ENCODE results near the gene CCNB3. TPM values are rescaled to one million over a fixed set of nuclear protein-coding genes. Genes with fewer than 3 reads are reported as not detected.
"Not testable (repeated sequence)": the region's sequence is repeated elsewhere in the genome, so short reads cannot be mapped to it uniquely, and the experiment has no call there.

The CCNB3 gene
- total RNA-seq, 2 donors from 2014 or later: 0.47 to 0.68 TPM

DNA sequence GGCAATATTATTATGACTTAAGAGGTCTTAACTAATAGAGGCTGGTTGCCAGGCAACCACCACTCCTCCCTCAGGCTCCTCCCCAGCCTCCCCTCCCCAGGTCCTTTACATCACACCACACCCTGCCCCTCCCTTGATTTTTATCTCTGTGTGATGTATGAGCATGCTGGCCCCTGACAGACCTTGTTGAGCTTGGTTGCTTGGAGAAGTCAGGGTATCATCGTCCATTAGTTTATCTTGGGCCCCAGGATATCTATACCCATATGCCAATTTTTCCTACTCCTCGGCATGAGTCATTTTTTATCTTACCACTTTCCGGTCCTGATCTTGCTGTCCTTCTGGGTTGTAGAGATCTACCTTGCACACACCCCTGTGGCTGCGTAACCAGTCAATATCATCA lies 6.2 kb upstream of the CCNB3 start:
- Mint-ChIP-seq H3K27ac (no peak overlapping the region), H3K4me3 (no peak overlapping the region), H3K4me1 (no peaks in the 10 kb centered on the region), H3K36me3 (ENCODE audit: low read depth) (no peaks in the 10 kb centered on the region), H3K27me3 (peaks cover 12% of the 10 kb centered on the region)
- DNase-seq (no peak), ATAC-seq (no peak)
- no peaks in the 10 kb centered on the region for H3K9me3 ChIP-seq (ENCODE audit: control insufficient read depth, low read length, poor library complexity, severe bottlenecking)

DNA sequence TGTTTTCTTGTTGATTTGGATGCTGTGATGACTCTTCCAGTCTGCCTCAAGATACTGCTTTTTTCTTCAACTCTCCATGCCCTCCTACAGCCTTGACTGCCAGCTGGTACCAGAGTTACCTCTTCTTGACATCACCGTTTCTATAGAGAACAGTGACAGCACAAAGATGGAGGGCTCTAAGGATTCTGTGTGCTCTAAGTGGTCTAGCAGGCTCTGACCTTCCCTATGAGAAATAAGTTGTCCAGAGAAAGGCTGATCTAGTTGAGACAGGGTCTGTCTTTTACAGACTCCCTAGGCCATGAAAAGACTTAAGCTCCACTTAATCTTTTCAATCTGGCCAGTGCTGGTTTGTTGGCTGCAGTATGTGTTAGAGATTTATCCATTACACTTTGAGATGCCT lies 3.7 kb upstream of the CCNB3 start, which contains the start of gene AKAP4:
Gene AKAP4 (minus strand): TSS at position 101 of the 400 bp plus-strand sequence. CDS start 118 bp downstream, outside the sequence.
- Mint-ChIP-seq H3K4me1 (peaks cover 5% of the 10 kb centered on the region), H3K4me3 (no peak within 1 kb of the TSS), H3K36me3 (ENCODE audit: low read depth) (no peaks in the 10 kb centered on the region), H3K27ac (no peak within 1 kb of the TSS), H3K27me3 (peaks cover 5% of the 10 kb centered on the region)
- no peaks in the 10 kb centered on the region for H3K9me3 ChIP-seq (ENCODE audit: control insufficient read depth, low read length, poor library complexity, severe bottlenecking)
- DNase-seq (no peak), ATAC-seq (no peak)

DNA sequence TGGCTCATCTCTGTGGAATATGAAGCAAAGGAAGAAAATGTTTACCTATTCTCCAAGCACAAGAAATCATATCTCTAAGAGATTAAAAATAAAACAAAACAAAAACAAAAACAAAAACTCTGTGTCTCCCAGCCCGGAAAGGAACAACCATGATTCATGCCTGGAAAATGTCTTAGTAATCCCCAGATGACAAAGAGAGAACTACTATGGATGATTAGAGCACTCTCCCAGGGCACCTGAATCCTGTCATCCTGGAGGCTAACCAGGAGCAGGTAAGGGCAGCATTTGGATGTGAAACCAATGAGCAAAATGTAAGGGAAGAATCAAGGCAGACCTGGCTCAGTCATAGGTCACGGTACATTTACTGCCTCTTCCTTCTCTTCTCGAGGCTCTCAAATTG lies 2.0 kb upstream of the CCNB3 start:
- ATAC-seq (no peak), DNase-seq (no peak)
- no peaks in the 10 kb centered on the region for H3K36me3 Mint-ChIP-seq (ENCODE audit: low read depth)
- H3K4me3 Mint-ChIP-seq: no peak overlapping the region
- H3K27ac Mint-ChIP-seq: no peak overlapping the region
- peaks cover 5% of the 10 kb centered on the region for H3K4me1 Mint-ChIP-seq
- peaks cover under 1% of the 10 kb centered on the region for H3K27me3 Mint-ChIP-seq
- no peaks in the 10 kb centered on the region for H3K9me3 ChIP-seq (ENCODE audit: control insufficient read depth, low read length, poor library complexity, severe bottlenecking)

DNA sequence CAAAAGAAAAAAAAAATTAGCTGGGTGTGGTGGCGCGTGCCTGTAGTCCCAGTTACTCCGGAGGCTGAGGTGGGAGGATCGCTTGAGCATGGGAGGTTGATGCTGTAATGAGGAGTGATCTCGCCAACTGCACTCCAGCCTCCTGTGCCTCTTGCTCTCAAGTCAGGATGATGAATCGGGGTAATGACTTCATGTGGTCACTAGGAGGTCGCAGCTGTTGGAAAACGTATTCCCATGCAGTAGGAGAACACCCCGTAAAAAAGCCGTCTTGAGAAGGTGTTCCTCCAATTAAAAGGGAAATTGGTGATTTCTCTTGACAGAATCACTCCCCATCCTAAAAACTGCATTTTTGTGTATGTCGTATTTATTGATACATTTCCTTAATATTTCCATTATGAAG lies 2.2 kb downstream of the CCNB3 start:
- Mint-ChIP-seq H3K4me1 (peaks cover 5% of the 10 kb centered on the region), H3K27me3 (no peaks in the 10 kb centered on the region), H3K27ac (no peak overlapping the region), H3K4me3 (no peak overlapping the region), H3K36me3 (ENCODE audit: low read depth) (no peaks in the 10 kb centered on the region)
- ATAC-seq (no peak), DNase-seq (no peak)
- no peaks in the 10 kb centered on the region for H3K9me3 ChIP-seq (ENCODE audit: control insufficient read depth, low read length, poor library complexity, severe bottlenecking)

DNA sequence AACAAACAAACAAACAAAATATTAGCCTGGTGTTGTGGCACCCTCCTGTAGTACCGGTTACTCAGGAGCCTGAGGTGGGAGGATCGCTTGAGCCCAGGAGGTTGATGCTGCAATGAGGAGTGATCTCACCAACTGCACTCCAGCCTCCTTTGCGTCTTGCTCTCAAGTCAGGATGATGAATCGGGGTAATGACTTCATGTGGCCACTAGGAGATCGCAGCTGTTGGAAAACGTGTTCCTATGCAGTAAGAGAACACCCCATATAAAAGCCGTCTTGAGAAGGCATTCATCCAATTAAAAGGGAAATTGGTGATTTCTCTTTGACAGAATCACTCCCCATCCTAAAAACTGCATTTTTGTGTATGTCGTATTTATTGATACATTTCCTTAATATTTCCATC lies 6.9 kb downstream of the CCNB3 start:
- DNase-seq: no peak
- Mint-ChIP-seq H3K4me3 (no peak overlapping the region), H3K27me3 (no peaks in the 10 kb centered on the region), H3K36me3 (ENCODE audit: low read depth) (no peaks in the 10 kb centered on the region), H3K4me1 (no peaks in the 10 kb centered on the region), H3K27ac (no peak overlapping the region)
- H3K9me3 ChIP-seq (ENCODE audit: control insufficient read depth, low read length, poor library complexity, severe bottlenecking): no peaks in the 10 kb centered on the region
- no peak for ATAC-seq

DNA sequence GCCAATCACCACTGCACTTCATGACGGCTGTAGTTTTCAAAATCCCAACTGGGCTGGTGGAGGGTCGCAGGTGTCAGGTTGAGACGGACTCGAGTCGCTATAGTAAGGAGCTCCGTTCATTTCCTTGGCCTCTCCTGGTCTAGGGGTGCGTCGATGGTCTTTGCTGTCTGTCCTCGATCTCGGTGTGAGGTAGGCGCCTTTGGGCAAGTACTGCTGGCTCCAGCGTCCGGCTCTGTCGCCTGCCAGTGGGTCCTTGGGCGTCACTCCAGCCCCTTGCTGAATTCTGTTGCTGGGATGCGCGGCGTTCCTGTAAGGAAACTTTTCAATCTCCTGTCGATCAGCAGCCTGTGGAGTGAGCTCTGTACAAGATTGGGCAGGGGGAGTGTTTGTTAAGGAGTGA lies 76.7 kb downstream of the CCNB3 start:
- Mint-ChIP-seq H3K4me3 (no peak overlapping the region), H3K36me3 (ENCODE audit: low read depth) (no peaks in the 10 kb centered on the region), H3K27me3 (no peaks in the 10 kb centered on the region), H3K4me1 (no peaks in the 10 kb centered on the region), H3K27ac (no peak overlapping the region)
- DNase-seq (no peak), ATAC-seq (no peak)
- no peaks in the 10 kb centered on the region for H3K9me3 ChIP-seq (ENCODE audit: control insufficient read depth, low read length, poor library complexity, severe bottlenecking)

DNA sequence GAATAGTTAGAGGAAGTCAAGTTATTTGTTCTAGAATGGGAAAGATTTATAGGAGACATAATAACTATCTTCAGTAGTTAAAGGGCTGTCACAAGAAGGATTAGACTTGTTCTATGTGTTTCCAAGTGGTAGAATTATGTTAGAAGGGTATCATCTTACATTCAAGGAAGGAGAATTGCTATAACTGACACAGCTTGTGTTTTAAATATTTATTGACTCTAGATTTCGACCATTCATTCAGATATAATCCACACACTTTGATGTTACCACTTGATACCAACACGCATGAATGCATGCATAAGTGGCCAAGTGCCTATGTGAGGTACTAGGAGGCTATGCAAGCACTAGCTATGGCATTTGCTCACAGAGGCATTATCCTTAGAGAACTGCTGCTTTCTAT lies 122.7 kb downstream of the CCNB3 start:
- no peaks in the 10 kb centered on the region for H3K27me3 Mint-ChIP-seq
- H3K27ac Mint-ChIP-seq: no peak overlapping the region
- H3K9me3 ChIP-seq (ENCODE audit: control insufficient read depth, low read length, poor library complexity, severe bottlenecking): no peaks in the 10 kb centered on the region
- H3K4me1 Mint-ChIP-seq: no peaks in the 10 kb centered on the region
- no peaks in the 10 kb centered on the region for H3K36me3 Mint-ChIP-seq (ENCODE audit: low read depth)
- no peak overlapping the region for H3K4me3 Mint-ChIP-seq
- DNase-seq: no peak
- ATAC-seq: no peak

DNA sequence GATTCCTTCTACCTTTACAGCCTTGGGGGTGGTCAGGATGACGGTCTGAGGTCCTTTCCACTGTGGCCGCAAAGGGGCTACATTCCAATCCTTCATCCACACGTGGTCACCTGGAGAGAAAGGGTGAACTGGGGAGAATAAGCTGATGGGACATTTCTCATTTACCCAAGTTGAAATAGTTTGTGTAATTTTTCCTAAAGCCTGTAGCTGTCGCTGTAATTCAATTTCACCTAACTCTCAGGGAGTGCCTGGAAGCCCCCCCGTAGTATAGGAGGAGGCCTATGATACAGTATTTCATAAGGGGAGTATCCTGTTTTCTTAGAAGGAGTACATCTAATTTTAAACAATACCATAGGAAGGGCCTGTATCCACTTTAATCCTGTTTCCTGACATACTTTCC lies 128.1 kb downstream of the CCNB3 start:
- H3K27ac Mint-ChIP-seq; DNase-seq; H3K4me1 Mint-ChIP-seq; H3K4me3 Mint-ChIP-seq; H3K27me3 Mint-ChIP-seq; ATAC-seq; H3K9me3 ChIP-seq (ENCODE audit: control insufficient read depth, low read length, poor library complexity, severe bottlenecking); H3K36me3 Mint-ChIP-seq (ENCODE audit: low read depth): not testable (repeated sequence)

DNA sequence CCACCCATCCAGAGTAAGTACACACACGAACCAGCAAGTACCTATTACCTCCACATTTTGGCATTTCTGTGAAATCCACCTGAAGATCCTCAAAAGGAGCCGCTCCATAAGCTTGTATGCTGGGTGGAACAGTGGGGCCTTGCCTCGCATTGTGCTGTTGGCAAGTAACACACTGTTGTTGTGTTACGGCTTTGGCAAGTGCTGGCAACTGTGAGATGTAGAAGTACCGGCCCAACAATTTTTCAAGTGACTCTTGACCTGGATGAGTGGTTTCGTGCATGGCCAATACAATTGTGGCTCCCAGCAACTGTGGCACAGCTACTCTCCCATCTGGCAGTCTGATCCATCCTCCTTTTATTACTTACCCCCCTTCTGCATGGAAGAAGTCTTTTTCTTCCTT lies 128.7 kb downstream of the CCNB3 start:
- DNase-seq: no peak
- H3K36me3 Mint-ChIP-seq (ENCODE audit: low read depth): no peaks in the 10 kb centered on the region
- H3K27ac Mint-ChIP-seq: no peak overlapping the region
- ATAC-seq: no peak
- no peaks in the 10 kb centered on the region for H3K27me3 Mint-ChIP-seq
- H3K9me3 ChIP-seq (ENCODE audit: control insufficient read depth, low read length, poor library complexity, severe bottlenecking): no peaks in the 10 kb centered on the region
- H3K4me3 Mint-ChIP-seq: no peak overlapping the region
- H3K4me1 Mint-ChIP-seq: no peaks in the 10 kb centered on the region

DNA sequence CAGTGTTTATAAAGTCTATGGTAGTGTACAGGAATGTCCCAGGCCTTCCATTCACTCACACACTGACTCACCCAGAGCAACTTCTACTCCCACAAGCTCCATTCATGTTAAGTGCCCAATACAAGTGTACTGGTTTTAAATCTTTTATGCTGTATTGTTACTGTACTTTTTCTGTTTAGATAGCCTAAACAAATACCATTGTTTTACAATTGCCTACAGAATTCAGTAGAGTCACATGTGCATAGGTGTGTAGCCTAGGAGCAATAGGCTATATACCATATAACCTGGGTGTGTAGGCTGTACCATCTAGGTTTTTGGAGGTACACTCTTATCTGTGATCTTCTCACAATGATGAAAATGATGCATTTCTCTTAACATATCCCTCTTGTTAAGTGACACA lies 139.4 kb downstream of the CCNB3 start:
- no peak overlapping the region for H3K27ac Mint-ChIP-seq
- no peak overlapping the region for H3K4me3 Mint-ChIP-seq
- no peak for DNase-seq
- H3K9me3 ChIP-seq (ENCODE audit: control insufficient read depth, low read length, poor library complexity, severe bottlenecking): no peaks in the 10 kb centered on the region
- no peaks in the 10 kb centered on the region for H3K4me1 Mint-ChIP-seq
- H3K36me3 Mint-ChIP-seq (ENCODE audit: low read depth): no peaks in the 10 kb centered on the region
- no peak for ATAC-seq
- H3K27me3 Mint-ChIP-seq: no peaks in the 10 kb centered on the region

DNA sequence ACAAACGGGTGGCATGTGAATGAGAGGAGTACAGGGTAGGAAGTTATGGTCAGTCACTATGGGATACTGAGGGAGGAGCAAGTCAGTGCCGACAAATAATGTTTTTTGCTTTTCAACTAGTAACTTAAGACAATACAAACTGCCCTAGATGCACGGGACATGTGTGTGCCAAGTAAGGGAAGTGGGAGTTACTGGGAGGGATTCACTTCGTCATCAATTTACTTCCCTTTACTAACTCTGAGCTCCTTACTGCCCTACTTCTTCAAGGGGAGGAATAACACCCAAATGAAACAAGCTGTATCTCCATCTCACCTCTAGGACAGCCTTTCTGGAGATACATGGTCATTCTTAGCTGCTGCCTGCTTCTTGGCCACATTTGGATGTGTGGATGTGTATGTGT lies 168.4 kb downstream of the CCNB3 start:
- no peak overlapping the region for H3K4me3 Mint-ChIP-seq
- ATAC-seq (no peak), DNase-seq (no peak)
- no peaks in the 10 kb centered on the region for H3K27me3 Mint-ChIP-seq
- no peaks in the 10 kb centered on the region for H3K9me3 ChIP-seq (ENCODE audit: control insufficient read depth, low read length, poor library complexity, severe bottlenecking)
- H3K4me1 Mint-ChIP-seq: no peaks in the 10 kb centered on the region
- H3K36me3 Mint-ChIP-seq (ENCODE audit: low read depth): no peaks in the 10 kb centered on the region
- H3K27ac Mint-ChIP-seq: no peak overlapping the region

DNA sequence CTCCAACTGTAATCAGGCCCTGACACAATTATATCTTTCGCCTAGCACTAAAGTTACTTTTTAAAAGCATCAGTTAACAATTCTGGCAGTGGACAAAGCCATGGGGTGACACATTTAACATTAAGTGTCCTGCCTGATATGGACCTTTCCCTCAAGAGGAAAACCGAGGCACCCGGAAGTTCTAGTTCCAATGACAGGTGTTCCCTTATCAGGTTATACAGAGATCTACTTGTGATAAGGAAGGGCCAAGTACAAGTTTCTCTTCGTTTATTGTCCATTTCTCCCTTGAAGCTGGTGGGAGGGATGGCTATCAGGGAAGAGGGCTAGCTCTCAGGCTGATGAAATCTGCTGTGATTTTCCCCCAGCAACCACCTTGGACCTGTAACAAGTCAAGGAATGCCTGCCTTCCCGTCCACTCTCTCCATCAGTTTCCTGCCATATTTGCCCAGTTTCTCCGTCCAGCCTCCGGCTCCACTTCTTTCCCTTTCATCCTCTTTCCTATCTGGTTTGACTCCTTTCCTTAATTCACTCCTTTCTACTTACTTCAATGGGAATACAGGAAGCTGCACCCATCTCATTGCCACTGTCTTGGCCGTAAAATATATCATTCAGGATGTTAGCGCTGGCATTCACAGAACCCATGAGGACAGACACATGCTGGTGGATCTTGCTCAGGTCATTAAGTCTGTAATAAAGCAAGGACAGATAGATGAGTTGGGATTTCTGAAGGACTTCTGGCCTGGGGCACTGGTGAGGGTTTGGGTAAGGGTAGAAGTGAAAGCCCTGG lies 171.1 kb downstream of the CCNB3 start:
- Mint-ChIP-seq H3K27ac (no peak overlapping the region), H3K4me1 (no peaks in the 10 kb centered on the region)
- ATAC-seq: no peak

DNA sequence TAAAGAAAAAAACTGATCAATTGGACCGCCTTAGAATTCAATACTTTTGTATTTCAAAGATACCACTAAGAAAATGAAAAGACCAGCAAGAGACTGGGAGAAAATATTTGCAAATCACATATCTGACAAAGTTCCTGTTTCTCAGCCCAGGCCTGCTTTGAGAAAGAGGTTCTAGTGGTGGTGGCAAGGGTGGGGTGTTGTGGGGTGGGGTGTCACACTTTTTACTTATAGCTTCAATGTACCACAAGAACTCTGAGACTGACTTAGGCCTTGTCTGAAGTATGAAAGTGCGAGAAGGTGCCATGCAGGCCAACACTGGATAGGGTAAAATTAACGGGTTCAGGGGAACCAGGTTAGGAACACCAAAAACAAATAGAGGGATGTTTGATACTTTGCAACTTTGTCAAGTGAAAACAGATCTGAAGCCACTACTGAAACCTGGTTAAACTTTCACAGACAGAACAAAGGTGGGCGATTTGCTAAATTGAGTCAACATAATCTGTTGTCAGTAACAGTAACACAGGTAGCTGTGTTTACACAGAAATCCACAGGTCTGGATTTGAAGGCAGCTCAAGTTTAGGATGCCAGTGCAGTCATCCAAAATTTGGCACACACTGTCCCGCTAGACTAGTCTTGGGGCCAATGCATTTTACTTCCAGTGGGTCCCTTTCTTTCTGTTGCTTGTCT lies 177.3 kb downstream of the CCNB3 start:
- H3K36me3 Mint-ChIP-seq (ENCODE audit: low read depth): no peaks in the 10 kb centered on the region
- H3K4me1 Mint-ChIP-seq: no peaks in the 10 kb centered on the region
- no peak overlapping the region for H3K4me3 Mint-ChIP-seq
- ATAC-seq (no peak), DNase-seq (no peak)
- H3K27me3 Mint-ChIP-seq: no peaks in the 10 kb centered on the region
- H3K9me3 ChIP-seq (ENCODE audit: control insufficient read depth, low read length, poor library complexity, severe bottlenecking): no peaks in the 10 kb centered on the region
- no peak overlapping the region for H3K27ac Mint-ChIP-seq

More for the DNA sequence above, 171.1 kb downstream of the CCNB3 start:
- no peaks in the 10 kb centered on the region for H3K9me3 ChIP-seq (ENCODE audit: control insufficient read depth, low read length, poor library complexity, severe bottlenecking)
- Mint-ChIP-seq H3K4me3 (no peak overlapping the region), H3K36me3 (ENCODE audit: low read depth) (no peaks in the 10 kb centered on the region), H3K27me3 (no peaks in the 10 kb centered on the region)
- no peak for DNase-seq

DNA sequence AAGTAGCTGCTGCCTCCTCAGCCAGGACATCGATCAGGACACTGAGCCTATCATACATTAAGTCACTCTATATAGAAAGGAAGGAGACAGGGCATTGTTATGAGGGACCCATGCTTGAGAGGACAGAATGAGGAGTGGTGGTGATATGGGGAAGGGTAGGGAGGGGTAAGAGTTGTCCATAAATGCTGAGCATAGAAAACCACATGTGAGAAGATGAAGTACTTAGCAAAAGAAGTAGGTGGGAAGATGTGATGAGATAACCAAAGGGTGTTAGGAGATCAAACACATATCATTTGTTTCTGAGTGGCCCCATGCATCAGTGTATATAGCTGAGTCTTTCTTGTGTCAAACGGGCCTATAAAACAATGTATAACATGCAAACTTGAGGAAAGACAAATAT lies 182.0 kb downstream of the CCNB3 start:
- H3K27ac Mint-ChIP-seq: no peak overlapping the region
- no peak for ATAC-seq
- H3K9me3 ChIP-seq (ENCODE audit: control insufficient read depth, low read length, poor library complexity, severe bottlenecking): no peaks in the 10 kb centered on the region
- H3K36me3 Mint-ChIP-seq (ENCODE audit: low read depth): no peaks in the 10 kb centered on the region
- H3K4me1 Mint-ChIP-seq: no peaks in the 10 kb centered on the region
- peaks cover 3% of the 10 kb centered on the region for H3K27me3 Mint-ChIP-seq
- no peak overlapping the region for H3K4me3 Mint-ChIP-seq
- no peak for DNase-seq
